Left renal cortex interstitium (tissue), 4 donors: ENCODE data around the gene C19orf67. TPM values are rescaled to one million over a fixed set of nuclear protein-coding genes. Genes with fewer than 3 reads are reported as not detected.

ENCODE experiments used
- DNase-seq, 4 donors: peaks; one replicate each; pipeline ENCODE4 v3.0.0-alpha.2; 2013; ENCODE audit warnings: low read depth in 4 of 4, low spot score in 2 of 4, missing footprints in 1 of 4
- polyA plus RNA-seq, 4 donors: library from polyadenylated mRNA; unstranded; fragments of 120-200 nt; gene quantifications; one replicate each; pipeline ENCODE4 v1.2.1, GENCODE V29; 2013; ENCODE audit not compliant: insufficient read length in 4 of 4

Gene C19orf67
- polyA plus RNA-seq: under 1 TPM in 2 of 4 donors, not detected in 2; 0.10 to 0.16 TPM

GRCh38 chr19:14085309-14085995 lies at the start of gene C19orf67:
Gene C19orf67, minus strand, starts transcription at chr19:14085783. Its CDS starts 156 bp downstream, at chr19:14085627.
- no peak for DNase-seq

DNA sequence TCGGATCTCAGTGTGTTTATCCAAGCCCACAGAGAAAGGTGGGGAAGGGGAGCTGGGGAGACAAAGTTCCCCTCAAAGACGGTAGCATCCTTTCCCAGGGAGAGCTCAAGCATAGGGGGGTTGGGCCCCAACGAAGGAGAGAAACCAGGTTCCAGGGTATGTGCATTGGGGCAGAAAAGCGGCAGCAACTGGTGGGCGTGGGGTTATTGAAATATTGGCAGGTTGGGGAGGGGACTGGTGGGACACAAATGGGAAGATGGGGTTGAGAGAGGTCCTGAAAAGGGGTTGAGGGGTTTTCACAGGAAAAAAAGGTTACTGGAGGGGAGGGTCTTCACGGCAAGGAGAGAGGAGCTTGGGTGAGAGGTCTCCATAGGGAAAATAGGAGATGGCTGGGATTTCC lies 49.8 kb upstream of the C19orf67 start:
- DNase-seq: no peak

DNA sequence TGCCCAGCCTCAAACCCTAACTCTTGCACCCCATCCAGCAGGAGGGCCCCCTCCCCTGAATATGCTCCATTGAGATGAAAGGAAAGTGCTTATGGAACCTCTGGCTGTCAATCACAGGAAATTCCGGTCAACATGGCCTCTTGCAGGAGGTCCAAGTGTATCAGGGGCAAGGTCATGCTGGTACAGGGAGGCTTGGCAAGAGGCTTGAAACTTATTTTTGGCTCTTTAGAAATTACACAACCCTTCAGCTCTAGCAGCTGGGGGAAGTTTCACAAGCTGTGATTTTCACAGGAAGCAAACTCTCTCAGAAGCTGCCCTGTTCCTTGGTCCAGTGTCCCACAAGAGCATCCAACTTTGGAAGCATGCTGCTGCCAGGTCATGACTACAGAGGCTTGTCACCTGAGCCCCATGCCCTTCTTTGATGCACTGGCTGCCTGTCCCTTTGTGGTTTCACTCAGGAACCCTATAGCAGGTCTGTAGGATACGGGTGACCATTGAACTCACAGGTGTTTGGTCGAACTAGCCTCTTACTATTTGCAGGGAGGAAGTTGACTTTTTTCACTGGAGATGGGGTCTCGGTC lies 42.4 kb upstream of the C19orf67 start:
- DNase-seq: no peak

- DNase-seq: no peak
Measured at GRCh38 chr19:14127176-14127575, 41.6 kb upstream of the C19orf67 start.

- no peak for DNase-seq
Measured at GRCh38 chr19:14122924-14123323, 37.3 kb upstream of the C19orf67 start.

DNA sequence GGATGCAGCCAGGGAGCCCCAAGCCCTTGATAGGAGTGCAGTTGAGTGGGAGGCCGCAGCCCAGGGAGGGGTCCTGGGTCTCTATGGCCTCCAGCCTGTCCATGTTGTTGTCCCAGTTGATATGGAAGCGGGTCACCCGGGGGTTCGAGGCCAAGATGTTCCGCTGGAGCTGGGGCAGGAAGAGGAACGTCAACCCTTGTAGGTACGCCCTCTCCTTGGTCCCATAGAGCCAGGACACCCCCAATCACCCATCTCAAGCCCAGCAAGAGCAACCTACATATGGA lies 34.9 kb upstream of the C19orf67 start:
- no peak for DNase-seq

- no peak for DNase-seq
Measured at GRCh38 chr19:14119644-14120496, 34.3 kb upstream of the C19orf67 start.

GRCh38 chr19:14119146-14119545 lies 33.6 kb upstream of the C19orf67 start:
- no peak for DNase-seq

- DNase-seq: peak in 1 of 4 donors; percentile 26
Measured at GRCh38 chr19:14118165-14119051, 32.8 kb upstream of the C19orf67 start.

GRCh38 chr19:14117668-14118164 lies 32.1 kb upstream of the C19orf67 start, which contains the start of gene PRKACA:
Gene PRKACA, minus strand, starts transcription at chr19:14117762. Its CDS starts 215 bp downstream, at chr19:14117547.
- DNase-seq: peak; percentile 90 to 97 (median 96)

GRCh38 chr19:14116918-14117578 lies 31.5 kb upstream of the C19orf67 start:
- DNase-seq: no peak

DNA sequence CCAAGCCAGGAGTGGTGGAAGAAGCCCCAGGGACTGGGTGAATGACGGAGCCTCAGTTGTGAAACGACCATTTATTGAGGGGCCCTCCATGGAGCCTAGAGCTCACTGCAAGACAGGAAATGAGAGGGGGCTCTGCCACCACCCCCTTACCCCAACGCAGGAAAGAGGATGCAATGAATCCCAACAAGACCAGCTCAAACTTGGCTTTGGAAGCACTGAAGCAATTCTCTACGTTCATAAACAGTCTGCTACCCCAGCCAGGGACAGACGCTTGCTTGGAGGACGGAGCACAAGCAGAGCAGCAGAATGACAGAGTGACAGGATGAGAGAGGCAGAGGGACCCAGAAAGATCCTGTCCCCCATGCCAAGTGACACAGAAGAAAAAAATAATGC lies 30.9 kb upstream of the C19orf67 start:
- no peak for DNase-seq

DNA sequence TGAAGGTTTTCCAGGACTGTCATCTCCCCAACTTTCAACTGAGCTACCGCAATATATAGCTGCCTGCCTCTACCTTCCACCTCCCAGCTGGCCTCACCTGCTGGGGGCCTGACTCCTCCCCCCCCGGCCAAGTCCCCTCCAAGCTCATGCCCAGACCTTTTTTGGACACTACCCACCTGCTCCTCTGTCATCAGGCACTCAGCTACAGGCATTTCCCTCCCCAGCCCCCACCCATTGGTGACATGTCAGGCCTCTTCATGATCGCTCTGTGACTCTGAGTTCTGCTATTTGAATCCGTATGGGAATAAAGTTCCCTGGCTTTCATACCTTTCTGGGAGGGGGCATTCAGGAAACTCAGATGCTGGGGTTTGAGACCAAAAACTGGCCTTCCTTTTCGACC lies 30.2 kb upstream of the C19orf67 start:
- no peak for DNase-seq

- DNase-seq: no peak
Measured at GRCh38 chr19:14114854-14115253, 29.3 kb upstream of the C19orf67 start.

DNA sequence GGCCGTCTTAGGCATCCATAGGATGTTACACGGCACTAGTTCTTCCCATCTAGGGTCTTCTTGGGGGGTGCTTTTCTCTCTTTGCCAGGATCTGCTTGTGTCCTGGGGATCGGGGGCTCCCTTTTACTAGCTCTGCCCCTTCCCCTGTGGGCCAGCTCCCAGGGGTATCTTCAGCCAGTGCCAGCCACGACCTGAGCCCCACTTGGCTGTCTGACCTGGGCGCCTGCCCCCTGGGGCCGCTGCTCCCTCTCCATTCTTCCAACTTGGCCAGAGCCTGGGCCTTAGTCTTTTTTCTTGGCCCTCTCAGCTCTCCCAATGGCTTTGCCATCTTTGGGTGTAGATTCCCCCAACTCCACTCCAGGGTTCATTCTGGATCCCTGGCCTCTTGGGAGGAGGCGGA lies 28.9 kb upstream of the C19orf67 start:
- no peak for DNase-seq

GRCh38 chr19:14113762-14114414 lies 28.3 kb upstream of the C19orf67 start:
- no peak for DNase-seq

- DNase-seq: no peak
Measured at GRCh38 chr19:14112809-14113385, 27.3 kb upstream of the C19orf67 start.

DNA sequence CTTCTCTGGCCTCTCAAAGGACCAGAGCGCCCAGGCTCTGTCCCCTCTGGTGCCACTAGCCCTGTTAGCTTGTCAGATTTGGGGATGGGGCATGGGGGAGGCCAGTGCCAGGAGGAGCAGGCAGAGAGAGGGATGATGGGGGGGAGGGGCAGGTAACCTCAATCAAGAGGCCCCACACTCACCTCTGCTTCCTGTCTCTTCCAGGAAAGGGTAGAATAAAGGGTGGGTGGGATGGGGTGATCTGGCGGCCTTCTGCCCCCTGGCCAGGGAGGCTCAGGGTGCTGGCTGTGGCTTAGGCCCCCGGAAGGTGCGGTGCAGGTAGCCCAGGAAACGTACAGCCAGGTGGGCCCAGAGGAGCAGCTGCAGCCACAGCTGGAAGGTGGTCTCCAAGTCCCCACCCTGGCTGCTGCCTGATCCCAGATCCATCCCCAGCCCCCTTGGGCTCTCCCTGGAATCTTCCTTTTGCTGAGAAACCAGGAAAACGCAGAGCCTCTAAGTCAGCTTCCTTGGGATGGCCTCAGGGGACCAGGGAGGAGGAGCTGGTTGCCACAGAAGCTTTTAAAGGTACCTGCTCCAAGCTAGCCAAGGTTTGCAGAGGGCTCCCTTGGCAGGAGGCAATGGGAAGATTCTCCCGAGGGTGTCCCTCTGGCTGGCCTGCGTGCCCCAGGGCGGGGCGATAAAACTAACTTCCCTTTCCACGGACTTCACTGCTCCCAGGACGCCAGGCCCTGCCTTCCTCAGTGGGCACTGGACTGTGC lies 26.6 kb upstream of the C19orf67 start:
- no peak for DNase-seq
